ENCODE data around the gene IMP4. TPM values are rescaled to one million over a fixed set of nuclear protein-coding genes. Genes with fewer than 3 reads are reported as not detected.

Gene IMP4
- polyA plus RNA-seq, 2 donors, result 42.7 to 74.4 TPM

DNA sequence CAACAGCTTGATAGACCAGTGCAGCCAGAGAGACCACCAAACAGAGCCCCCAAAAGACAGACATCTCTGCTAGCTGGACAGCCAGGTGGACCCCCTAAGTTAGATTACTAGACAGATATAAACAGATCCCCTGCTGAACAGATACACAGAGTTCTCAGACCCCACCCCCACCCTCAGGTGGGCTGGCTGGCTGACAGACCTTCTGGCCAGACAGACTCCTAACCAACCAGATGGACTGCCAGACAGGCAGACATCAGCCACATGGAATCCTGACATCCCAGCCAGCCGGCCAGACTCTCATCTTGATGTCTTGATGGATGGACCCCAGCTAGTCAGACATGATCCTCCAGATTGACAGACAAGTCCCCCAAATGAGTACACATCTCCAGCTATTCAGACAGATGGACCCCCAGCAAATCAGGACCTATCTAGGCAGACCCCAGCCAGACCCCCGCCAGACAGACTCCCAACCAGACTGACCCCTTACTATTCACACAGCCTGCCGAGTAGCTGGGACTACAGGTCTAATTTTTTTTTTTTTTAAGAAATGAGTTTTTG is 31.2 kb downstream of the IMP4 start:
- peaks cover 2 to 6% of the 10 kb centered on the region in 2 donors for H3K4me1 ChIP-seq (ENCODE audit: control insufficient read depth in 2 of 2, insufficient read depth in 2 of 2, low read length in 1 of 2)
- 92 to 96% methylated on average over 3 of the region's 3 CpGs for WGBS, 2 donors
- no peaks in the 10 kb centered on the region for H3K27me3 ChIP-seq (ENCODE audit: control insufficient read depth in 1 of 2, insufficient read depth in 2 of 2, low read length in 2 of 2)
- H3K27ac ChIP-seq (ENCODE audit: low read depth in 2 of 2, low read length in 1 of 2), result no peak overlapping the region
- no peak overlapping the region for H3K4me3 ChIP-seq (ENCODE audit: low read depth in 1 of 2, low read length in 2 of 2)
- no peaks in the 10 kb centered on the region for H3K9me3 ChIP-seq (ENCODE audit: control insufficient read depth in 2 of 2, insufficient read depth in 1 of 2, low read depth in 1 of 2, low read length in 1 of 2)
- H3K36me3 ChIP-seq (ENCODE audit: control insufficient read depth in 2 of 2, insufficient read depth in 2 of 2, low read length in 1 of 2), result peaks cover 2 to 5% of the 10 kb centered on the region in 2 donors

DNA sequence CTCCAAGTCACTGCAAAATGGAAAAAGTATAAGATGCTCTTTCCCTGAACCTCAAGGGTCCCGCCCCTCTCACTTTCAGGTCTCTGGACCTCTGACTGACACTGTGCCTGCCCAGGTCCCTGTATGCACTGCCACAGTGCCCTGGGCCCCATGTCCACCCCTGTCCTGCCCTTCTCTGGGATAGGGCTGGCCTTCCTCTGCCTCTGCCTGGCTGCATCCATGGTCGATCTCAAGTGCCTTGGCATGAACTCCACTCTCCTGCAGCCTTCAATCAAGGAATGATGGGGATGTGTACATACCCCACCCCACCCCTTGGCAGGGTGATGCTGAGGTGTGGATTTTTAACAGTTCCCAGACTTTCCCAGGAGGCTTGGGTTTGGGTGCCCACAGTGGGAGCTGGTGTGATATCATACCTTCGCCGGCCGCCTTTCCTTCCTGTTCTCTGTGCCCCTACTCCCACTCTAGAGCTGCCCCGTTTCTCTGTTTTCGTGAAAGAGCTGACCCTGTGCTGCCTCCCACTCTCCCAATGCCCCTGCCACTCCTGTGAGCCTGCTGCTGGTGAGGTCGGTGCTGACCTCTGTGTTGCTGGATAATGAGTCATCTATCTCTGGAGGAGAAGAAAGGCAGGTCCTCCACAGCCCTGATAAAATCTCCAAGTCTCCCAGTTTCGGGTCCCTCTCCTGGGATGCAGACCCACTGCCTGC is 32.0 kb downstream of the IMP4 start:
- peak overlapping the region in 1 of 2 donors; percentile 47 for H3K27ac ChIP-seq (ENCODE audit: low read depth in 2 of 2, low read length in 1 of 2)
- peaks cover 2 to 6% of the 10 kb centered on the region in 2 donors for H3K4me1 ChIP-seq (ENCODE audit: control insufficient read depth in 2 of 2, insufficient read depth in 2 of 2, low read length in 1 of 2)
- H3K9me3 ChIP-seq (ENCODE audit: control insufficient read depth in 2 of 2, insufficient read depth in 1 of 2, low read depth in 1 of 2, low read length in 1 of 2), result no peaks in the 10 kb centered on the region
- peaks cover 2 to 5% of the 10 kb centered on the region in 2 donors for H3K36me3 ChIP-seq (ENCODE audit: control insufficient read depth in 2 of 2, insufficient read depth in 2 of 2, low read length in 1 of 2)
- no peak overlapping the region for H3K4me3 ChIP-seq (ENCODE audit: low read depth in 1 of 2, low read length in 2 of 2)
- 88 to 89% methylated on average over 9 of the region's 9 CpGs for WGBS, 2 donors
- no peaks in the 10 kb centered on the region for H3K27me3 ChIP-seq (ENCODE audit: control insufficient read depth in 1 of 2, insufficient read depth in 2 of 2, low read length in 2 of 2)

DNA sequence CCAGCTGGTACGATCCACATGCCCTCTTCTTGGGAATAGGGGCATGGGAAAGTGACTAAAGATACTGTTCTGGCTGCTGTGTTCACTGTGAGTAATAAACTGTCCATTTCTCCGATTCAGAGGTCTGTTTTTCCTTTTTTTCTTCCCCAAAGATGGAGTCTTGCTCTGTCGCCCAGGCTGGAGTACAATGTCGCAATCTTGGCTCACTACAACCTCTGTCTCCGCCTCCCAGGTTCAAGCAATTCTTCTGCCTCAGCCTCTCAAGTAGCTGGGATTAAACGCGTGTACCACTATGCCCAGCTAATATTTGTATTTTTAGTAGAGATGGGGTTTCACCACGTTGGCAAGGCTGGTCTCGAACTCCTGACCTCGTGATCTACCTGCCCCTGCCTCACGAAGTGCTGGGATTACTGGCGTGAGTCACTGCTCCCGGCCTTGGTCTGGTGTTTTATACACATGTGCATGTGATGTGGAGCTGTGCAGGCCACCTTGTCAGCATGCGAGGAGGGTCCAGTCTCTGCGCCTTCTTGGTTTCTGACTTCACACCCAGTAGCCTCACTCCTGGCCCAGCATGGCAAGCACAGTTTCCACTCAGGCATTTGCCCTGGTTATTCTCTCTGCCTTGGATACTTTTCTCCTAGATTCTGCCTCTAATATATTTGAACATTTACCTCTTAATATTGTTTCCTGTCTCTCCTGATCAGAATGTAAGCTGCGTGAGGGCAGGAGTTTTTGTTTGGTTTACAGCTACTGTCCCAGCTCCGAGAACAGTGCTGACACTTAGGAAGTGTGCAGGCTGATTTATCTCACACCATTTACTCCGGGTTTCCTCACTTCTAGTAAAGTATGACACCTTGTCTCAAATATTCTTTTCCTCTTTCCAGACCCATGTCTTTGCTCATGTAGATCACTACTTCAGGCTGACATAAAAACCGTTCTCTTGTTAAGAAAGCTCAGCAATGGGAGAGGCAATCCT is 32.9 kb downstream of the IMP4 start:
- no peaks in the 10 kb centered on the region for H3K9me3 ChIP-seq (ENCODE audit: control insufficient read depth in 2 of 2, insufficient read depth in 1 of 2, low read depth in 1 of 2, low read length in 1 of 2)
- H3K36me3 ChIP-seq (ENCODE audit: control insufficient read depth in 2 of 2, insufficient read depth in 2 of 2, low read length in 1 of 2), result peaks cover 0 to under 1% of the 10 kb centered on the region in 2 donors
- H3K27ac ChIP-seq (ENCODE audit: low read depth in 2 of 2, low read length in 1 of 2), result no peak overlapping the region
- 94 to 95% methylated on average over 19 of the region's 19 CpGs for WGBS, 2 donors
- H3K27me3 ChIP-seq (ENCODE audit: control insufficient read depth in 1 of 2, insufficient read depth in 2 of 2, low read length in 2 of 2), result no peaks in the 10 kb centered on the region
- no peak overlapping the region for H3K4me3 ChIP-seq (ENCODE audit: low read depth in 1 of 2, low read length in 2 of 2)
- H3K4me1 ChIP-seq (ENCODE audit: control insufficient read depth in 2 of 2, insufficient read depth in 2 of 2, low read length in 1 of 2), result peaks cover 2 to 6% of the 10 kb centered on the region in 2 donors

DNA sequence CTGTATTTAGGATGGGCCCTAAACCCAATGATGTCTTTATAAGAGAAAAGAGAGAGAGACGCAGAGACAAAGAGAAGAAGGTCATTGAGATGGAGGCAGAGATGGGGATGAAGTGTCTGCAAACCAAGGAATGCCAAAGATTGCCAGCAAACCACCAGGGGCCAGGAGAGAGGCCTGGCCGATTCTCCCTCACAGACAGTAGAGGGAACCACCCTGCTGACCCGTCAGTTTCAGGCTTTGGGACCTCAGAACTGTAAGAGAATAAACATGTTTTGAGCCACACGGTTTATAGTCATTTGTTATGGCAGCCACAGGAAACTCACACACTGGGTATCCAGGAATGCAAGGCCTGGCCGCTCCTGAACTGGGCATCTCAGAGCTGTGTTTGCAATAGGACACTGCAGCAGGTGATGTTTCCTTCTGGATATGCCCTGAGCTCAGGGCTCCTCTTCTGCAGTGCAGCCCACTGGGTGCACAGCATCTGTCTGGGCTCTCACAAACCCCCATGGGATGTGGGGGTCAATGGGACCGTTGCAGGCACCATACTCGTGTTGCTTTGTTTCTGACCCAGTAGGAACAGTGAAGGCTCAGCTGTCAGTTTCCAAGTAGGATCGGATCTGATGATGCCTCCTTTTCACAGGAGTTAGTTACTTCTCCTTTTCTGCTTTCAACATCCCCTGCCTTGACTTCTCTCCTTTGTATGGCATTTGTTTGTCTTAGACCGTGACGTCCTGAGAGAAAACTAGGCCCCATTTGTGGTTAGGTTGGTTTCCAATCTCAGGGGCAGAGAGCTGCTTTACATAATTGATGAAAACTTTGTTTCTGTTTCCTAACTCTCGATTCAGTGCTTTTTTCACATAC is 34.0 kb downstream of the IMP4 start:
- 71 to 75% methylated on average over 11 of the region's 11 CpGs for WGBS, 2 donors
- Histone ChIP-seq H3K27ac (ENCODE audit: low read depth in 2 of 2, low read length in 1 of 2) (no peak overlapping the region), H3K4me3 (ENCODE audit: low read depth in 1 of 2, low read length in 2 of 2) (no peak overlapping the region), H3K4me1 (ENCODE audit: control insufficient read depth in 2 of 2, insufficient read depth in 2 of 2, low read length in 1 of 2) (peaks cover 2 to 6% of the 10 kb centered on the region in 2 donors), H3K27me3 (ENCODE audit: control insufficient read depth in 1 of 2, insufficient read depth in 2 of 2, low read length in 2 of 2) (no peaks in the 10 kb centered on the region), H3K9me3 (ENCODE audit: control insufficient read depth in 2 of 2, insufficient read depth in 1 of 2, low read depth in 1 of 2, low read length in 1 of 2) (no peaks in the 10 kb centered on the region), H3K36me3 (ENCODE audit: control insufficient read depth in 2 of 2, insufficient read depth in 2 of 2, low read length in 1 of 2) (no peaks in the 10 kb centered on the region)

DNA sequence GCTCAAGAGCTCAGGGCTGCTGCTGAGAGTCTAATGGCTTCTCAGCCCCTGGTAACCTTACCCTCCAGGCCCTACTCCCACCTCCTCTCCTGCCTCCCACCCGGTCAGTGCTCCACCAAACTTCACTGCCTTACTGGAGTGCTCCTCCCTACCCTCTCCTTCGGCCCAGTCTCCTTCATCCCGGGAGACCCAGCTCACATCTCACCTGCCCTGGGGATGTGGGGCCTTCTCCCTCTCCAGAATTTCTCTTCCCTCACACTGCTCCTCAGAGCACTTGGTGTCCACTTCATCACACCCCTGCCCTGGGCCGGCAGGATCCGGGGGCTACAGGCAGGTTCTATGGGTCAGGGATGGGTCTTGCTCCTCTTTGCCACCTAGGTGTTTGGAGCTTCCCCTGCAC is 34.8 kb downstream of the IMP4 start:
- Histone ChIP-seq H3K27ac (ENCODE audit: low read depth in 2 of 2, low read length in 1 of 2) (no peak overlapping the region), H3K4me1 (ENCODE audit: control insufficient read depth in 2 of 2, insufficient read depth in 2 of 2, low read length in 1 of 2) (peaks cover 2 to 6% of the 10 kb centered on the region in 2 donors), H3K27me3 (ENCODE audit: control insufficient read depth in 1 of 2, insufficient read depth in 2 of 2, low read length in 2 of 2) (no peaks in the 10 kb centered on the region), H3K9me3 (ENCODE audit: control insufficient read depth in 2 of 2, insufficient read depth in 1 of 2, low read depth in 1 of 2, low read length in 1 of 2) (no peaks in the 10 kb centered on the region), H3K4me3 (ENCODE audit: low read depth in 1 of 2, low read length in 2 of 2) (no peak overlapping the region), H3K36me3 (ENCODE audit: control insufficient read depth in 2 of 2, insufficient read depth in 2 of 2, low read length in 1 of 2) (no peaks in the 10 kb centered on the region)
- 93 to 99% methylated on average over 5 of the region's 5 CpGs for WGBS, 2 donors

DNA sequence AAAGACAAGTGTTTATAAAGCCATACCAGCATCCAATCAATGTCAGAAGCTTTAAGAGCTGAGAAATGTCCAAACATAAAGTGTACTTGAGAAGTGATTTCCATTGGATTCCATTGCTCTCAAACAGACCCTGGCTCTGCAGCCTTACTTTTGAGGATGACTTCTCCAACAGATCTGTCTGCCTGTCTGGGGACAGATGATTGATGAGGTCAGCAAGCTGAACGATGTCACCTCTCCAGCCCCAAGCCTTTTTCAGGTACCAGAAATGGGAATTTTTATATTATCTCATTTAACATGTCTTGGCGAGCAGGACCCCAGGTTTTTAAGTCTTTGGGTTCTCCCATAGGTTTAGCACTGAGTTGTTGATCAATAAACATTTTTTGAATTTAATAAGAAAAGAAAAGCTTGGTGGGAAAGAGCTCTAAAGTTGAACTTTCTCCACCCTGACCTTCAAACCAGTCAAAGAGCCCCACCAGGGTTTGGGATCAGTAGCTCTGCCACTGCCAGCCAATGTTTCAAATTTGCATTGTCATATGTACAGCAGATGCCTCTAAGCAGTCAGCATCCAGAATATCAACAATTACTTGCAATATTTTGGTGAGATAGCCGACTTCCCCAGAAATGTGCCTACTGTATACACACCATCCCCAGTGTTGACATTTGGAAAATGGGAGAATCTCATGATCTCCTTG is 35.7 kb downstream of the IMP4 start:
- no peaks in the 10 kb centered on the region for H3K9me3 ChIP-seq (ENCODE audit: control insufficient read depth in 2 of 2, insufficient read depth in 1 of 2, low read depth in 1 of 2, low read length in 1 of 2)

DNA sequence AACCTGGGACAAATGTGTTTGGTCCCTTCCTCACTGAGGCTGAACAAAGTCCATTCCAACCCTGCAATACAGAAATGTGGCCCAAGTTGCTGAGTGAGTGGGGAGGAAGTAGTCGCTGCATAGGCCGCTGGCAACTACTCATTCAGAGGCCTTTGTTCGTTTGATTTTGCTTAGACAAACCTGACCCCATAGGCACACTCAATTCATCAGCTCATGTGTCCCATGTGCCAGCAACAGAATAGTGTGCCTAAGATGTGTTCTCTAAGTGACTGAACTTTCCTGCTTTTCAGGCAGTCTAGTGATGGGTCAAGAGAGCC is 36.2 kb downstream of the IMP4 start:
- H3K27ac ChIP-seq (ENCODE audit: low read depth in 2 of 2, low read length in 1 of 2), result no peak overlapping the region
- WGBS, 2 donors, result 82 to 85% methylated on average over 3 of the region's 3 CpGs
- H3K27me3 ChIP-seq (ENCODE audit: control insufficient read depth in 1 of 2, insufficient read depth in 2 of 2, low read length in 2 of 2), result no peaks in the 10 kb centered on the region
- H3K36me3 ChIP-seq (ENCODE audit: control insufficient read depth in 2 of 2, insufficient read depth in 2 of 2, low read length in 1 of 2), result no peaks in the 10 kb centered on the region
- no peak overlapping the region for H3K4me3 ChIP-seq (ENCODE audit: low read depth in 1 of 2, low read length in 2 of 2)
- peaks cover 0 to 2% of the 10 kb centered on the region in 2 donors for H3K4me1 ChIP-seq (ENCODE audit: control insufficient read depth in 2 of 2, insufficient read depth in 2 of 2, low read length in 1 of 2)
- H3K9me3 ChIP-seq (ENCODE audit: control insufficient read depth in 2 of 2, insufficient read depth in 1 of 2, low read depth in 1 of 2, low read length in 1 of 2), result no peaks in the 10 kb centered on the region

More for the DNA sequence above, 35.7 kb downstream of the IMP4 start:
- no peaks in the 10 kb centered on the region for H3K27me3 ChIP-seq (ENCODE audit: control insufficient read depth in 1 of 2, insufficient read depth in 2 of 2, low read length in 2 of 2)
- H3K27ac ChIP-seq (ENCODE audit: low read depth in 2 of 2, low read length in 1 of 2), result no peak overlapping the region
- peaks cover 1 to 2% of the 10 kb centered on the region in 2 donors for H3K4me1 ChIP-seq (ENCODE audit: control insufficient read depth in 2 of 2, insufficient read depth in 2 of 2, low read length in 1 of 2)
- H3K4me3 ChIP-seq (ENCODE audit: low read depth in 1 of 2, low read length in 2 of 2), result no peak overlapping the region
- H3K36me3 ChIP-seq (ENCODE audit: control insufficient read depth in 2 of 2, insufficient read depth in 2 of 2, low read length in 1 of 2), result no peaks in the 10 kb centered on the region
- 81 to 82% methylated on average over 3 of the region's 3 CpGs for WGBS, 2 donors

DNA sequence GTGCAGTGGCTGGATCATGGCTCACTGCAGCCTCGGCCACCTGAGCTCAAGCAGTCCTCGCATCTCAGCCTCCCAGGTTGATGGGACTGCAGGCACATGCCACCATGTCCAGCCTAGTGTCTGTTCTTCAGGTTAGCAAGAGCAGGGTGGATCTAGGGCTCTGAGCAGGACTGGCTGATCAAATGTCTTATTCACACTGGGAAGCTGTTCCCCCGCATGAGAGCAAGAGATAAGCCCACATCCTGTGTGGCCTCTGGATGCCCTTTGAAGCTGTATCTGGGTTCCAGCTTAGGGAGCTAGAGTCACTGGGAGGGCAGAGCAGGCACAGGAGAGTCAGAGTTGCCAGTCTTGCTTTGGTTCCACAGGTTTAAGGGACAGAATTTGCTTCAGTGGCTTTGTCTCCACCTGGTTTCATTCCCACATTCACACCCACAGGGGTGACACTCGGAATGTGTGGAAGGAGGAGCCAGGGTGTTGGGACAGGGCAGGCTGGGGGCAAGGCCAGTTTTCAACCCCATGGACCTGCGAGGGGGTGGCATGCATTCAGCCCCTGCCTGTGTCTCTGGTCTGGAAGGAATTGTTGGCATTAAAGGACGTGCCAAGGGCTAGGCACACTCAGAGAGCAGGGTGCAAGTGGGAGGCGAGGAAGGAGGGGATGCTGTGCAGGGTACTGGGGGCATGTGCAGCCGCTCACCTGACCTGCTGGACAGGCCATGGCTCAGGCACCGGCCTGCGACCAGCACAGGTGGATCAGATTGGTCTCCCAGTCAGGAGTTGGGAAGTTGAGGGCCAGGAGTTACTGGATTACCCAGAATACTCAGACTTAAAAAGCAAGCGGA is 37.6 kb downstream of the IMP4 start:
- Histone ChIP-seq H3K36me3 (ENCODE audit: control insufficient read depth in 2 of 2, insufficient read depth in 2 of 2, low read length in 1 of 2) (no peaks in the 10 kb centered on the region), H3K4me3 (ENCODE audit: low read depth in 1 of 2, low read length in 2 of 2) (no peak overlapping the region), H3K4me1 (ENCODE audit: control insufficient read depth in 2 of 2, insufficient read depth in 2 of 2, low read length in 1 of 2) (no peaks in the 10 kb centered on the region), H3K9me3 (ENCODE audit: control insufficient read depth in 2 of 2, insufficient read depth in 1 of 2, low read depth in 1 of 2, low read length in 1 of 2) (no peaks in the 10 kb centered on the region), H3K27ac (ENCODE audit: low read depth in 2 of 2, low read length in 1 of 2) (no peak overlapping the region), H3K27me3 (ENCODE audit: control insufficient read depth in 1 of 2, insufficient read depth in 2 of 2, low read length in 2 of 2) (no peaks in the 10 kb centered on the region)
- 85 to 93% methylated on average over 11 of the region's 11 CpGs for WGBS, 2 donors
